Effector memory CD8-positive, alpha-beta T cell (primary cell): Measurements from ENCODE around the gene CNTN4.

Experiments used
- ATAC-seq: fragments of 150-1000 bp; cut with Tn5 transposase; replicated peaks from 2 replicates; pipeline ENCODE4 v1.10.0; 2021; ENCODE audit warnings: mild to moderate bottlenecking, moderate library complexity
- DNase-seq, 3 experiments: peaks; one replicate each; pipeline ENCODE4 v3.0.0; 2021
- H3K27ac Mint-ChIP-seq, 2 donors: one replicate each; pipeline ENCODE4 v1.8.0; 2022; ENCODE audit warnings: mild to moderate bottlenecking in 2 of 2, mixed read lengths in 2 of 2, moderate library complexity in 2 of 2
- H3K27me3 Mint-ChIP-seq, 2 donors: one replicate each; pipeline ENCODE4 v1.8.0; 2022; ENCODE audit warnings: mixed read lengths in 2 of 2
- H3K36me3 Mint-ChIP-seq: one replicate; pipeline ENCODE4 v1.8.0; 2022; ENCODE audit warnings: mild to moderate bottlenecking, moderate library complexity, mixed read lengths; ENCODE audit not compliant: insufficient read depth
- H3K4me1 Mint-ChIP-seq, 2 donors: one replicate each; pipeline ENCODE4 v1.8.0; 2022; ENCODE audit warnings: low read depth in 2 of 2, mixed read lengths in 2 of 2
- H3K4me3 Mint-ChIP-seq, 2 donors: one replicate each; pipeline ENCODE4 v1.8.0; 2022; ENCODE audit warnings: mild to moderate bottlenecking in 2 of 2, mixed read lengths in 2 of 2, moderate library complexity in 2 of 2
- H3K9me3 Mint-ChIP-seq, 2 donors: one replicate each; pipeline ENCODE4 v1.8.0; 2022; ENCODE audit warnings: mixed read lengths in 2 of 2

Gene CNTN4

DNA sequence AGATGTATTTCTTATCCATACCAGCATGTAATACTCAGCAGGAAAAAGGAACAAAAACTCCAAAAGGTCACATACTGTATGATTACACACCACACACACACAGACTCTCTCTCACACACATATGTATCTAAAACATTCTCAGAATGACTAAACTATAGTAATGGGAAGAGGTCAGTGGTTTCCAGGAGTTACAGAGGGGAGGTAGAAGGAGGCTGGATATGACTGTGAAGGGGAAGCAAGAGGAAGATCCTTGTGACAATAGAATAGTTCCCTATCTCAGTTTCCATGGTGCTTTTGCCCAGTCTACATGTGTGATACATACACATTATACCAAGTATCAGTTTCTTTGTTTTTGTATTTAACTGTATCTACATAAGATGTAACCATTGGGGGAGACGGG is 821.4 kb downstream of the CNTN4 start:
- ATAC-seq: no peak
- Mint-ChIP-seq H3K36me3 (no peaks in the 10 kb centered on the region), H3K27ac (no peak overlapping the region), H3K4me1 (no peaks in the 10 kb centered on the region), H3K9me3 (no peaks in the 10 kb centered on the region), H3K27me3 (no peaks in the 10 kb centered on the region), H3K4me3 (no peak overlapping the region)
- DNase-seq: no peak

DNA sequence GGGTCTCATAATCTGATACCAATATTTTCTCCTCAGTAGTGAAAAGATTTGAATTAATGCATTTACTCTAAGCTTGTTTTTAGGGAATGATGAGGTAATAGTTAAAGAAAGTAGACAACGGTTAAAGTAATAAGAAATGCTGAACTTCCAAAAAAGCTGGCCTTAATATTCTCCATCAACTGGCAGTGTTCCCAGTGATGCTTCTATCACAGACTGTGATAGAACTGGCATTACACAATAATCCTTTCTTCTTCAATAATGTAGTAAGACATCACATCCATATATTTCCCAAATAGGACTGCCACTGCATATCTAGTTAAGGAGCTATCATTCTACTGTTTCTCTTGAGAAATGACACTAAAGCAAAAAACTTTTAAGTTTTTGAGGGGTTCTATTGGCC is 822.8 kb downstream of the CNTN4 start:
- DNase-seq (no peak), ATAC-seq (no peak)
- Mint-ChIP-seq H3K27me3 (no peaks in the 10 kb centered on the region), H3K4me1 (no peaks in the 10 kb centered on the region), H3K4me3 (no peak overlapping the region), H3K9me3 (no peaks in the 10 kb centered on the region), H3K36me3 (no peaks in the 10 kb centered on the region), H3K27ac (no peak overlapping the region)

- peak; percentile 47 for ATAC-seq
- DNase-seq: no peak
- no peak overlapping the region for H3K27ac Mint-ChIP-seq
- H3K4me1 Mint-ChIP-seq: no peaks in the 10 kb centered on the region
- H3K27me3 Mint-ChIP-seq: no peaks in the 10 kb centered on the region
- H3K36me3 Mint-ChIP-seq: no peaks in the 10 kb centered on the region
- no peaks in the 10 kb centered on the region for H3K9me3 Mint-ChIP-seq
- H3K4me3 Mint-ChIP-seq: no peak overlapping the region
Measured at GRCh38 chr3:2921903-2922302, 823.2 kb downstream of the CNTN4 start.

DNA sequence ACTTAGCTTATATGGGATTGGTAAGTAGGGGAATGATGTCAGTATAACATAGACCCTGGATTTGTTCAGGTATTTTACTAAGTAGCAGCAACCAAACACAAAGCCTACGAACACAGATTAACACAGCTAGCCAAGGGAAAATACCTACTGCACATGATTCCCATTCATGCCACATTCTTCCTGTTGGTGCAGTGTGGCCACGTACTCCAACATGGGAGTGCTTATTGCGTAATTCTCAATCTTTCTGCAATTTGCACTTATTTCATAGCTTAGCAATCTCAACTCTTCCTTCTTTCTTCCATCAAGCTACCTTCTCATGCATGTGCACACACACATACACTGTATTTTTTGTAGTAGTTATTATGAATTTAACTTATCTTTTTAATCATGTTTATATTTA is 824.7 kb downstream of the CNTN4 start:
- H3K4me1 Mint-ChIP-seq: no peaks in the 10 kb centered on the region
- no peaks in the 10 kb centered on the region for H3K36me3 Mint-ChIP-seq
- no peak for ATAC-seq
- H3K9me3 Mint-ChIP-seq: no peaks in the 10 kb centered on the region
- H3K27me3 Mint-ChIP-seq: peaks cover 0 to 8% of the 10 kb centered on the region in 2 donors
- no peak for DNase-seq
- no peak overlapping the region for H3K27ac Mint-ChIP-seq
- H3K4me3 Mint-ChIP-seq: no peak overlapping the region

- no peaks in the 10 kb centered on the region for H3K36me3 Mint-ChIP-seq
Measured at GRCh38 chr3:2927259-2927658, 828.6 kb downstream of the CNTN4 start.

GRCh38 chr3:2929574-2929973 is 830.9 kb downstream of the CNTN4 start:
- Mint-ChIP-seq H3K27ac (no peak overlapping the region), H3K36me3 (no peaks in the 10 kb centered on the region), H3K4me3 (no peak overlapping the region), H3K27me3 (peaks cover 14 to 42% of the 10 kb centered on the region in 2 donors), H3K4me1 (no peaks in the 10 kb centered on the region), H3K9me3 (peaks cover 0 to 4% of the 10 kb centered on the region in 2 donors)
- DNase-seq (no peak), ATAC-seq (no peak)

More at GRCh38 chr3:2927259-2927658, 828.6 kb downstream of the CNTN4 start:
- Mint-ChIP-seq H3K27ac (no peak overlapping the region), H3K9me3 (no peaks in the 10 kb centered on the region), H3K4me1 (no peaks in the 10 kb centered on the region), H3K4me3 (no peak overlapping the region), H3K27me3 (peaks cover 5 to 26% of the 10 kb centered on the region in 2 donors)
- DNase-seq: no peak
- ATAC-seq: no peak

DNA sequence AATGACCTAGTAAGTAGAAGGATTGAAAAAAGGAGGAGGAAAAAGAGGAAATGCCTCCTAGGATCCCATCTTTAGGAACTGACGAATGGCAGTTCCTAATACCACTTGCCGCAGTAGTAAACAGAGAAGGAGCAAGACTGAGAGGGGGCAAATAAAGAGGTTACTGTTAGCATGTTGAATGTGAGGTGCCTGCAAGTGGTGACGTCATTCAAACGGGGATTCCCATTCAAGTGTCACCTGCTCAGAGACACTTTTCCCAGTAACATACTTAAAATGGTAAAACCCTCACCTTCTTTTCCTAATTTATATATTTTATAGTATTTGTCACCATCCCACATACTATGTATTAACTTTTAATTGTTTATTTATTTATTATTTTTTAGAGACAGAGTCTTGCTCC is 832.6 kb downstream of the CNTN4 start:
- DNase-seq (no peak), ATAC-seq (no peak)
- H3K4me1 Mint-ChIP-seq: no peaks in the 10 kb centered on the region
- H3K9me3 Mint-ChIP-seq: peaks cover 0 to 4% of the 10 kb centered on the region in 2 donors
- H3K36me3 Mint-ChIP-seq: no peaks in the 10 kb centered on the region
- H3K4me3 Mint-ChIP-seq: no peak overlapping the region
- no peak overlapping the region for H3K27ac Mint-ChIP-seq
- H3K27me3 Mint-ChIP-seq: peaks cover 14 to 52% of the 10 kb centered on the region in 2 donors

DNA sequence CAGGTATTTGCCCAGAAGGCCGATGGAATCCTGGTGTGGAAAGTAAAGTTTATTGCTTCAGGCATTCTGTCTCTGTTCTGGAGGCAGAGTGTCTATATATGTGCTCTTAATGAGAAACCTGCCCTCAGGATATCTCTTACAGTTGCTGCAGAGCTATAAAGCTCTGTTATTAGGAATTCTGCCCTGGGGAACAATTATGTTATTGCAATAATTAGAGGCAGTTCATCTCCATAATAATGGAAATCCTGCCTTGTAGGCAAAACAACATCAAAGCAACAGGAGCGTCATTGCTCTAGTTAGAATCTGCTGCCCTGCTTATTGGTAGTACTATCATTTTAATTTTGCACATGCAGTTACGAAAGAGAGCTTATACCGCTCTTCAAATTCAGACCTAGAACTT is 835.9 kb downstream of the CNTN4 start:
- H3K27ac Mint-ChIP-seq: no peak overlapping the region
- DNase-seq (no peak), ATAC-seq (no peak)
- H3K4me1 Mint-ChIP-seq: no peaks in the 10 kb centered on the region
- peaks cover 24 to 49% of the 10 kb centered on the region in 2 donors for H3K27me3 Mint-ChIP-seq
- H3K9me3 Mint-ChIP-seq: peaks cover 0 to 4% of the 10 kb centered on the region in 2 donors
- no peaks in the 10 kb centered on the region for H3K36me3 Mint-ChIP-seq
- no peak overlapping the region for H3K4me3 Mint-ChIP-seq

DNA sequence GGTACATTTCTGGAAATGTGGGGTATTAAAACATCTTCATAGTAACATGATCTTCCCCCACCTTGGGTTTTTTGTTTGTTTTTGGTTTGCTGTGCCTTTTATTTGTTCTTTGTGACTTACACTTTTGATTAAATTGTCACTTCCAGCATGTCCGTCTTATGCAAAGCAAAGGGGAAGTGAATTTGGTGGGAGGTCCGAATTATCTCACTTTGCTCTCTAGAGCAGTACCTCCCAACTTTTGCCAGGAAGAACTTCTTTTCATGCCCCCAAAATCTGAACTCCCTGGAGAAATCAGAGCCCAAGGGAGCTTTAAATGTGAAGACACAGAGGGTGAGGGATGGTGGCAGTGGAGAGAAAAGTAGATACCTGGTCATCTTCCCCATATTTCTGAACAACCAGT is 838.4 kb downstream of the CNTN4 start:
- Mint-ChIP-seq H3K9me3 (peaks cover 0 to 4% of the 10 kb centered on the region in 2 donors), H3K4me1 (no peaks in the 10 kb centered on the region), H3K27me3 (peaks cover 25 to 35% of the 10 kb centered on the region in 2 donors), H3K36me3 (no peaks in the 10 kb centered on the region), H3K4me3 (no peak overlapping the region), H3K27ac (no peak overlapping the region)
- no peak for DNase-seq
- ATAC-seq: no peak

DNA sequence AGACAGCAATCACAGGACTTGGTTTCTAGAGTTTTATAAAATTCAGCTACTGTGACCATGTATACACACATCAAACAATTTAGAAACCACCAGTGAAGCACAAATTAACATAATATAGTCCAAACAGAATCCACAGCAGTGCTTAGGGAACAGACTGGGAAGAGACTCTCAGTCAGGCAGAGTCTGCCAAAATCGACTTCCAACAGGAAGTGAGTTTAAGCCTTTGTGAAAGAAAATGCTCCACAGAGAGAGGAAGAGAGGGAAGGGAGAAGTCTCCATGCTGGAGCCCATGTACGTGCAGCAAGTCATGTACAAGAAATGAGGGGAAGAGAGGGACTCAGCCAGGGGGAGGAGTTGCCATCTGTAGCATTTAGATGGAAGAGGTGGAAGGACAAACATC is 838.9 kb downstream of the CNTN4 start:
- no peak overlapping the region for H3K27ac Mint-ChIP-seq
- H3K4me3 Mint-ChIP-seq: no peak overlapping the region
- peaks cover 25 to 35% of the 10 kb centered on the region in 2 donors for H3K27me3 Mint-ChIP-seq
- ATAC-seq: no peak
- peaks cover 0 to 2% of the 10 kb centered on the region in 2 donors for H3K9me3 Mint-ChIP-seq
- DNase-seq: no peak
- H3K4me1 Mint-ChIP-seq: no peaks in the 10 kb centered on the region
- H3K36me3 Mint-ChIP-seq: no peaks in the 10 kb centered on the region

GRCh38 chr3:2938711-2939110 is 840.0 kb downstream of the CNTN4 start:
- Mint-ChIP-seq H3K4me1 (no peaks in the 10 kb centered on the region), H3K4me3 (no peak overlapping the region), H3K27ac (no peak overlapping the region), H3K27me3 (peaks cover 17 to 24% of the 10 kb centered on the region in 2 donors), H3K36me3 (no peaks in the 10 kb centered on the region), H3K9me3 (no peaks in the 10 kb centered on the region)
- DNase-seq: no peak
- ATAC-seq: no peak

DNA sequence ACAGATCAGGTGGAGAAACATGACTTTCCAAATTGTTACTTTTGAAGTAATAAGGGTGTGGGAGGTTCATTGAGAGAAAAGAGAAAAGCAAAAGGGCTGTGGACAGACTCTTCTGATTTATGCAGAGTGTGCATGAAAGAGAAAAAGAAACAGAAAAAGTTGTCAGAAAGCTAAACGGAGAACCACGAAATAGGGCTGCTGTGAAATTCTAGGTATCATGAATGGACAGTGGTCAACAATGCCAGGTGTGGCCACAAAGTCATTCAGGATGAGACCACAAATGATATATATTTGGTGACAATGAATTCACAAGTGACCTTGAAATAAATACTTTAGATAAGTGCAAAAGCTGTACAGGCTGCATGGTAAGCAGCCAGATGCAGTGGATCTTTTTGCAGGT is 841.4 kb downstream of the CNTN4 start:
- Mint-ChIP-seq H3K27me3 (peaks cover 16 to 19% of the 10 kb centered on the region in 2 donors), H3K36me3 (no peaks in the 10 kb centered on the region), H3K4me3 (no peak overlapping the region), H3K9me3 (no peaks in the 10 kb centered on the region), H3K27ac (no peak overlapping the region), H3K4me1 (no peaks in the 10 kb centered on the region)
- DNase-seq (no peak), ATAC-seq (no peak)

DNA sequence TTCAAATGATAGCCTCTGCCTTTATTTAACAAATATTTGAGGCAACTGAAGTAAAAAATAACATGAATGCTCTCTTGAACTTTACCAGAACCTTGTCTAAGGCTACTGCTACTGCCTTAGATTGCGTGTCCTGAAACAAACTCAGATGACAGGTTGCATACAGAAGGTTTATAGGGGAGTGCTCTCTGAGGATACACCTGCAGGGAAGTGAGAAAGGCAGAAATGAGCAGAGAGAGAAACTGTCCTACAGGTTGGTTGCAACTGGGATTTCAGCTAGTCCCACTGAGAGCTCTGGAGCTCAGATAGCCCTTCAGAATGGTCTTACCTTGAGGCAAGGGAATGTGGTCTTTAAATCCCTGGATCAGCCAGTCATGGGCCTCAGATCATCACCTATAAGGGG is 846.0 kb downstream of the CNTN4 start:
- no peak overlapping the region for H3K4me3 Mint-ChIP-seq
- no peaks in the 10 kb centered on the region for H3K36me3 Mint-ChIP-seq
- peaks cover 19 to 29% of the 10 kb centered on the region in 2 donors for H3K27me3 Mint-ChIP-seq
- ATAC-seq: no peak
- DNase-seq: no peak
- no peaks in the 10 kb centered on the region for H3K9me3 Mint-ChIP-seq
- no peak overlapping the region for H3K27ac Mint-ChIP-seq
- H3K4me1 Mint-ChIP-seq: no peaks in the 10 kb centered on the region

DNA sequence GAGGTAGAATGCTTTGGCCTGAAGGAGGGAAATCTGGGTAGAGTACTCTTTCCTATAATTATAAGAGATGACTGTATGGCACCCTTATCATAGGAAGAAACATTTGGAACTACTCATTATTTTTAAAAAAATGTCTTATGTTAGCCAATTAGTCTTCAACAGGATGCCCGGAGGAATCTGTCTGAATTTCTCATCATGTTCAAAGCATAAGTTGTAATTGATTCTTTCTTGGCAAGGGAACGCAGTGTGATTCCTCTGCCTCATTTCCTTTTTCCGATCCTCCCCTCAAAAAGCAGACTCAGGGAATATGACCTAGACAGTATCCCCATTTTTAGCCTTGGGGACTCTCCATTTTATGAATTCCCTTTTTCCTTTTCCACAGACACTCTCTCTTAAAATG is 846.5 kb downstream of the CNTN4 start:
- no peak overlapping the region for H3K27ac Mint-ChIP-seq
- H3K27me3 Mint-ChIP-seq: peaks cover 22 to 24% of the 10 kb centered on the region in 2 donors
- no peak for DNase-seq
- no peak overlapping the region for H3K4me3 Mint-ChIP-seq
- H3K36me3 Mint-ChIP-seq: no peaks in the 10 kb centered on the region
- H3K4me1 Mint-ChIP-seq: no peaks in the 10 kb centered on the region
- H3K9me3 Mint-ChIP-seq: no peaks in the 10 kb centered on the region
- ATAC-seq: no peak

- H3K36me3 Mint-ChIP-seq: no peaks in the 10 kb centered on the region
- H3K27ac Mint-ChIP-seq: no peak overlapping the region
- peaks cover 22 to 24% of the 10 kb centered on the region in 2 donors for H3K27me3 Mint-ChIP-seq
- no peak overlapping the region for H3K4me3 Mint-ChIP-seq
- no peak for ATAC-seq
- no peak for DNase-seq
- H3K4me1 Mint-ChIP-seq: no peaks in the 10 kb centered on the region
- no peaks in the 10 kb centered on the region for H3K9me3 Mint-ChIP-seq
Measured at GRCh38 chr3:2947536-2947935, 848.9 kb downstream of the CNTN4 start.
